HFF-Myc (cell line): ENCODE measurements around the gene EGF.

Source experiments
- DNase-seq: peaks from one replicate; pipeline ENCODE4 v3.0.0-alpha.2; 2011; ENCODE audit warnings: low read depth; ENCODE audit errors: extremely low read depth
- H3K4me3 ChIP-seq: replicated peaks from 2 replicates; pipeline ENCODE4 v1.5.1; 2011; ENCODE audit warnings: low read depth, mild to moderate bottlenecking, control low read depth, low read length
- TF ChIP-seq, protein P1 (sequence below): IDR thresholded peaks from 2 replicates; pipeline ENCODE4 v1.5.1; 2012; ENCODE audit warnings: mild to moderate bottlenecking, low read depth, low read length, control low read depth; ENCODE audit errors: missing control alignments

Gene EGF

DNA sequence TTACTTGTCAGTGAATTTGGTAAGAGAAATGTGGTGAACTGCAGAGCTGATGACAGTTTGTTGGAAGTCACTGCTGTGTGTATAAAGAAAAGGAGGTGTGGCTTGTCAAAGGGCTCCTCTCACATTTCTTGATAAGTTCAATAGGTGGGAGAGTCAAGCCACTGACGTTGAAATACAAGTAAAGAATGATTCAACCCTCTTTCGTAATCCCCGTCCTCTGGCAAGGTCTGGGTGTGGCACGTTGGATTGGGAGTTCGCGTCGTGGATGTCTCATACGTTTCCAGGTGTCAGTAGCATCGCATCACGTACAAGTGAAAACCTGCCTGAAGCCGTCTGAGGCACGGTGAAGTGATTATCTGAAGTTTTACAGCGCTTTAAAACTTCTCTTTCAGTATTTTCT lies 76.4 kb downstream of the EGF start:
- no peak overlapping the region for H3K4me3 ChIP-seq
- DNase-seq, result no peak
- TF ChIP-seq, protein P1, sequence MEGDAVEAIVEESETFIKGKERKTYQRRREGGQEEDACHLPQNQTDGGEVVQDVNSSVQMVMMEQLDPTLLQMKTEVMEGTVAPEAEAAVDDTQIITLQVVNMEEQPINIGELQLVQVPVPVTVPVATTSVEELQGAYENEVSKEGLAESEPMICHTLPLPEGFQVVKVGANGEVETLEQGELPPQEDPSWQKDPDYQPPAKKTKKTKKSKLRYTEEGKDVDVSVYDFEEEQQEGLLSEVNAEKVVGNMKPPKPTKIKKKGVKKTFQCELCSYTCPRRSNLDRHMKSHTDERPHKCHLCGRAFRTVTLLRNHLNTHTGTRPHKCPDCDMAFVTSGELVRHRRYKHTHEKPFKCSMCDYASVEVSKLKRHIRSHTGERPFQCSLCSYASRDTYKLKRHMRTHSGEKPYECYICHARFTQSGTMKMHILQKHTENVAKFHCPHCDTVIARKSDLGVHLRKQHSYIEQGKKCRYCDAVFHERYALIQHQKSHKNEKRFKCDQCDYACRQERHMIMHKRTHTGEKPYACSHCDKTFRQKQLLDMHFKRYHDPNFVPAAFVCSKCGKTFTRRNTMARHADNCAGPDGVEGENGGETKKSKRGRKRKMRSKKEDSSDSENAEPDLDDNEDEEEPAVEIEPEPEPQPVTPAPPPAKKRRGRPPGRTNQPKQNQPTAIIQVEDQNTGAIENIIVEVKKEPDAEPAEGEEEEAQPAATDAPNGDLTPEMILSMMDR, result no peak

DNA sequence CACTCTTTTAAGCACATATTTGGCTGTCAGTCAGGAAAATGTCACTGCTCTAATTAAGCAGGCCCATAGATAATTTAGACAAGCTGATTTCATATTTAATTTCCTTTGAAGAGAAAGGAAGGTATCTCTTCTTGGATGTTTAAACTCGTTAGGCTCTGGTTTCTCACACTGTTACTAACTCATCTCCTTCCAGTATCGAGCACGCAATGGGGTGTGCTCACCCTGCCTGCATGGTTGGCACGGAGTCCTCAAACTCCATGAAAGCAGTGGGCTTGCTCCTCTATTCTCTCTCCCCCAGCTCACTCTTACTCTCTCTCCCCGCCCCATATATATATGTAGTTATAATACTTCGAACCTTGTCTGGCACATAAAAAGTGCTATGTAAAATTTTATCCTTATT lies 76.9 kb downstream of the EGF start:
- TF ChIP-seq, protein P1, result no peak
- no peak for DNase-seq
- no peak overlapping the region for H3K4me3 ChIP-seq

DNA sequence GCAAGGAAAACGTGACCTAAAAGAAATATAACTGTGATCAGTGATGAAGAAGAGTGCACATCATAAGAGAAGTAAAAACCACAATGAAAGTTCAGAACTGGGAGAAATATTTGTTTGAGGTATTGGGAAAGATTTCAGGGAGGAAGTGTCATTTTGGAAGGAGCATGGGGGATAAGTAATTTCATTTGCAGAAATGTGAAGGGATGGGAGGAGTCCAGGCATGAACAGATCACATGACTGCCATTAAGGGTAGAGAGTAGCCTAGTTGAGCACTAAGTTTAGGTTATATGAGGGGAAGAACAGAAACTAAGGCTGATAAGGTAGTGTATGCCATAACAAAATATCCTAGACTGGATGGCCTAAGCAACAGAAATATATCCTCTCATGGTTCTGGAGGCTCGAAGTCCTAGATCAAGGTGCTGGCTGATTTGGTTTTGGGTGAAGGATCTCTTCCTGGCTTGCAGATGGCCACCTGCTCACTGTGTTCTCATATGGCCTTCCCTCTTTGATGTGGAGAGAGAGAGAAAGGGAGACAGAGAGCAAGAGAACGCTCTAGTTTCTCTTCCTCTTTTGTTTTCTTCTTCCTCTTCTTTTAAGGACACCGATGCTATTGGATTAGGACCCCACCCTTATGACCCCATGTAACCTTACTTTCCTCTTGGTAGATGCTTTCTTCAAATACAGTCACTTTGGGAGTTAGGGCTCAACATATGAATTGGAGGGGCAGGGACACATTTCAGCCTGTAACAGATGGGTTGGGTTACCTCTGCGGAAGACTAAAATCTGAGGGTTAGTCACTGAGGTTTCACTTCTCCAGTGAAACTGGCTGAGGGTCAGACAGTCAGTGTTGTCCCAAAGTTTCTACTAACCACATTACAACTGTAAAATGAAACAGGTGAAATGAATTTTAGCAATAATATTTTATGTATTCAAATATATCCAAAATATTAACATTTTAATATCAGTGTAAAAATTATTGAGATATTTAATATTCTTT lies 77.9 kb downstream of the EGF start:
- no peak overlapping the region for H3K4me3 ChIP-seq
- TF ChIP-seq, protein P1, result no peak
- DNase-seq, result no peak

DNA sequence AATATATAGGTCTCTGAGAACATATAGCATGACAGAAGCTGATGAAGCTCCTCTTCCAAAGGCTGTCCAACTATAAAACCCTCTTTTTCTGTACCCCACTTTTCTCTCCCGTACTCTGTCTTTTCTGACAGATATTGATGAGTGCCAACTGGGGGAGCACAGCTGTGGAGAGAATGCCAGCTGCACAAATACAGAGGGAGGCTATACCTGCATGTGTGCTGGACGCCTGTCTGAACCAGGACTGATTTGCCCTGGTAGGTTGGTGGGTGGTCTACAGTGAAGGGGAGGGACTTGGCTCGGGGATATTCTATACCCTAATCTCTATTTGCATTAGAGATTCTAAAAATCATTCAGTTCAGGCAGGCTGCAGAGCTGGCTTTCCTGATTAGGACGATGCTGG lies 80.4 kb downstream of the EGF start:
- no peak overlapping the region for H3K4me3 ChIP-seq
- TF ChIP-seq, protein P1, result no peak
- DNase-seq, result no peak

GRCh38 chr4:109994415-109994827 lies 81.7 kb downstream of the EGF start:
- TF ChIP-seq, protein P1, result no peak
- DNase-seq, result no peak
- no peak overlapping the region for H3K4me3 ChIP-seq

GRCh38 chr4:109996526-109996925 lies 83.8 kb downstream of the EGF start:
- no peak for DNase-seq
- TF ChIP-seq, protein P1, result no peak
- no peak overlapping the region for H3K4me3 ChIP-seq
